Measurements from ENCODE around the gene SOST. TPM values are rescaled to one million over a fixed set of nuclear protein-coding genes. Genes with fewer than 3 reads are reported as not detected.

The SOST gene
- total RNA-seq, 2 experiments from 2014 or later: not detected

DNA sequence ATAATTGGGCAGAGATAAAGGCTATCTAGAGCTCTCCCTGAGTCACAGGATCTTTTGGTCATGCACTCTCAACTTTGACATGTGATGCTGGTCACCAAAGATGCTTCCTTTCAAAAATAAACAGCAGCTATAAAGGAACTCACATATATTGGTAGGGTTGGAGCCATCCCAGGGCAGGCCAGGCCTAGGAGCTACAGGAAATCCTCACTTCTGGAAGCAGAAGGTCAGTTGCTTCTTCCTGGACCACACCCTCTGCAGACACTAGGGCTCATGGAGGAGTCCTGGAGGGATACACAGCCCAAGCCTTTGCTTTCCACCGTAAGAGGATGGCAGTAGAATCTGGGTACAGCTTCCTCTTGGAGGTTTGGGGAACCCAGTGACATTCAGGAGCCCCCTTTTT, 24.6 kb downstream of the SOST start:
- Mint-ChIP-seq H3K4me1 (ENCODE audit: low read depth) (no peaks in the 10 kb centered on the region), H3K4me3 (no peak overlapping the region), H3K9me3 (no peaks in the 10 kb centered on the region), H3K36me3 (ENCODE audit: low read depth) (no peaks in the 10 kb centered on the region), H3K27ac (no peak overlapping the region), H3K27me3 (ENCODE audit: low read depth) (peaks cover 2% of the 10 kb centered on the region)
- DNase-seq: no peak
- CTCF ChIA-PET: interaction anchor here (0.5 to 1.1 kb wide), 4 partner anchors 9 to 1618 kb away, joined by 3 to 6 read pairs (median 3); no protein-coding TSS in a partner anchor
- intact Hi-C loops (cut with micrococcal nuclease): no loop called here

DNA sequence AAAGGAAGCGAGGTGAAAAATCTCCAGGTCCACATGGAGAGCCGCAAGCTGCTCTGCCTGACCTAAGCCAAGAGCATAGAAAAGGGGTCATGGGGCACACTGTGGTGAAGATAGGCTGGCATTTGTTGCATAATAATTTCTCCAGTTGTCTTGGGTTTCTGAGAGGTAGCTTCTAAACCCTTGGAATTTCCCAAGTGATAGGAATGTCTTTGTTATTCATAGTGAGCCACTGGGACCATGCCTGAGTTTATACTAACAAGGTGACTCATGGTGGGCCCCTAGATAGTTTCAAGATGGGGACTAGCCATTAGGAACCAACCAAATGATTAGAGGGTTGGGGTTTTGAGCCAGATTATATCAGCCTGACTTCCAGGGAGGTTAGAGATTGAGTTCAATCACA, 25.6 kb downstream of the SOST start:
- Mint-ChIP-seq H3K36me3 (ENCODE audit: low read depth) (no peaks in the 10 kb centered on the region), H3K4me3 (no peak overlapping the region), H3K4me1 (ENCODE audit: low read depth) (no peaks in the 10 kb centered on the region), H3K27me3 (ENCODE audit: low read depth) (peaks cover 2% of the 10 kb centered on the region), H3K9me3 (no peaks in the 10 kb centered on the region), H3K27ac (no peak overlapping the region)
- intact Hi-C loops (cut with micrococcal nuclease): no loop called here
- DNase-seq: no peak
- CTCF ChIA-PET: interaction anchor here (0.6 to 1.1 kb wide), 3 partner anchors 8 to 39 kb away, joined by 3 to 6 read pairs (median 4); no protein-coding TSS in a partner anchor

GRCh38 chr17:43728081-43728480, 30.5 kb downstream of the SOST start:
- no peak overlapping the region for H3K4me3 Mint-ChIP-seq
- H3K36me3 Mint-ChIP-seq (ENCODE audit: low read depth): no peaks in the 10 kb centered on the region
- no peaks in the 10 kb centered on the region for H3K27me3 Mint-ChIP-seq (ENCODE audit: low read depth)
- CTCF ChIA-PET: interaction anchor here (1.2 to 2.1 kb wide), 5 partner anchors 14 to 39 kb away, joined by 3 to 5 read pairs (median 4); no protein-coding TSS in a partner anchor
- H3K4me1 Mint-ChIP-seq (ENCODE audit: low read depth): no peaks in the 10 kb centered on the region
- no peaks in the 10 kb centered on the region for H3K9me3 Mint-ChIP-seq
- H3K27ac Mint-ChIP-seq: no peak overlapping the region
- intact Hi-C loops (cut with micrococcal nuclease): no loop called here
- DNase-seq: no peak

GRCh38 chr17:43723697-43724359, 34.8 kb downstream of the SOST start:
- CTCF ChIA-PET: no interaction called here
- no peaks in the 10 kb centered on the region for H3K9me3 Mint-ChIP-seq
- intact Hi-C loops (cut with micrococcal nuclease): no loop called here

GRCh38 chr17:43722870-43723665, 35.5 kb downstream of the SOST start:
- CTCF ChIA-PET: interaction anchor here (0.7 to 1.3 kb wide), 3 partner anchors 13 to 168 kb away, joined by 3 to 5 read pairs (median 3); no protein-coding TSS in a partner anchor
- no peak for DNase-seq
- intact Hi-C loops (cut with micrococcal nuclease): no loop called here
- Mint-ChIP-seq H3K36me3 (ENCODE audit: low read depth) (no peaks in the 10 kb centered on the region), H3K27ac (no peak overlapping the region), H3K9me3 (no peaks in the 10 kb centered on the region), H3K4me3 (no peak overlapping the region), H3K27me3 (ENCODE audit: low read depth) (no peaks in the 10 kb centered on the region), H3K4me1 (ENCODE audit: low read depth) (peaks cover 18% of the 10 kb centered on the region)

More at GRCh38 chr17:43723697-43724359, 34.8 kb downstream of the SOST start:
- DNase-seq: no peak
- Mint-ChIP-seq H3K4me1 (ENCODE audit: low read depth) (peaks cover 18% of the 10 kb centered on the region), H3K36me3 (ENCODE audit: low read depth) (no peaks in the 10 kb centered on the region), H3K4me3 (no peak overlapping the region), H3K27me3 (ENCODE audit: low read depth) (no peaks in the 10 kb centered on the region), H3K27ac (no peak overlapping the region)

DNA sequence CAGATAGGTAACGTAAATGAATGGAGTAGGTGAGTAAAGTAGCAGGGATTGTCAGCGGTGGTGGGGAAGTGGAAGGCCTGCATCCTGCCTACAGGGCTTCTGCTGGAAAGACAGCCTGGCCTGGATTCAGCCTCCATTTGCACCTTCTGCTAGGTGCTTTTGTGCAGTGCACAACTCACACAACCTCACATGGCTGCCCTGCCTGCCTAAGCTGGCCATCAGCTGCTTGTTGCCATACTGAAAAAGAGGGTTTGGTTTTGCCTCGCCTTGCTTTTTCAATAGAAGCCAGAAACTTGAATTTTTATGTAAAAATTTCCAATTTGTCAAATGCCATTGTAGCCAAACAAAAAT, 36.3 kb downstream of the SOST start:
- intact Hi-C loops (cut with micrococcal nuclease): no loop called here
- Mint-ChIP-seq H3K36me3 (ENCODE audit: low read depth) (no peaks in the 10 kb centered on the region), H3K9me3 (no peaks in the 10 kb centered on the region), H3K27me3 (ENCODE audit: low read depth) (no peaks in the 10 kb centered on the region), H3K27ac (no peak overlapping the region), H3K4me1 (ENCODE audit: low read depth) (peaks cover 18% of the 10 kb centered on the region), H3K4me3 (no peak overlapping the region)
- no peak for DNase-seq
- CTCF ChIA-PET: interaction anchor here (1.3 kb wide), 2 partner anchors 13 to 27 kb away, joined by 3 to 5 read pairs; no protein-coding TSS in a partner anchor

DNA sequence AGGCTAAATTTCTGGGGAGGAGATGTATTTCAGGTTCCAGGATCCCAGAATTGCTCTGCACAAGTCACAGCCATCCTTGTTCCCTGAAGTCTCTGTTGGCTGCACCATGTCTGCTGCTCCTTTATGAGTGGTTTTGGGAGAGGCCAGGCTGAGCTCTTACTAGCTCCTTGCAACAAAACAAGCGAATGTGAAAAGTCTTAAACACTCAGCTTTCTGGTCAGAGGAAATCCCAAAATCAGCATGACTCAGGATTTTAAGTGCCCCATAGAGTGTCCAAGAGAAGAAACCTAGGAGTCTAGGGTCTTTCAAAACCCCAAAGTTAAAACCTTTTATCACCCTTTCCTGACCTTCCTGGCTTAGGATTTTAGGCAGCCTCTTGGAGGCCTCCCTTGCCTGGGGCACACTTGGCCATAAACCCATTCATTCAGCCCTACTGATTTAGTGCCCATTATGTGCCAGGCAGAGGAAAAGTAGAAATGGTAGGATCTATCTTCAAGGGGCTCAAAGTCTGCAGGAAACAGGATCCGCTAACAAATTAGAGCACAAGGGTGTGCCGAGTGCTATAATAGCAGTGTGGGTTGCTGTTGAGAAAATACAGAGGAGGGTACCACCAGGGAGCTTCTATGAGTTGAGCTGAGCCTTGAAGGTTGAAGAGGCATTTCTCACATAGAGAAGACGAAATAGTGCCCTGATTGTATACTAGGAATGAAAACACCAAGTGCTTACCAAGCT, 36.9 kb downstream of the SOST start:
- Mint-ChIP-seq H3K27ac (no peak overlapping the region), H3K9me3 (no peaks in the 10 kb centered on the region), H3K4me3 (peak overlapping the region; percentile 89), H3K36me3 (ENCODE audit: low read depth) (no peaks in the 10 kb centered on the region), H3K27me3 (ENCODE audit: low read depth) (no peaks in the 10 kb centered on the region), H3K4me1 (ENCODE audit: low read depth) (peaks cover 18% of the 10 kb centered on the region)
- no peak for DNase-seq
- intact Hi-C loops (cut with micrococcal nuclease): no loop called here
- CTCF ChIA-PET: interaction anchor here (1.3 kb wide), 2 partner anchors 14 to 26 kb away, joined by 3 to 5 read pairs; no protein-coding TSS in a partner anchor

DNA sequence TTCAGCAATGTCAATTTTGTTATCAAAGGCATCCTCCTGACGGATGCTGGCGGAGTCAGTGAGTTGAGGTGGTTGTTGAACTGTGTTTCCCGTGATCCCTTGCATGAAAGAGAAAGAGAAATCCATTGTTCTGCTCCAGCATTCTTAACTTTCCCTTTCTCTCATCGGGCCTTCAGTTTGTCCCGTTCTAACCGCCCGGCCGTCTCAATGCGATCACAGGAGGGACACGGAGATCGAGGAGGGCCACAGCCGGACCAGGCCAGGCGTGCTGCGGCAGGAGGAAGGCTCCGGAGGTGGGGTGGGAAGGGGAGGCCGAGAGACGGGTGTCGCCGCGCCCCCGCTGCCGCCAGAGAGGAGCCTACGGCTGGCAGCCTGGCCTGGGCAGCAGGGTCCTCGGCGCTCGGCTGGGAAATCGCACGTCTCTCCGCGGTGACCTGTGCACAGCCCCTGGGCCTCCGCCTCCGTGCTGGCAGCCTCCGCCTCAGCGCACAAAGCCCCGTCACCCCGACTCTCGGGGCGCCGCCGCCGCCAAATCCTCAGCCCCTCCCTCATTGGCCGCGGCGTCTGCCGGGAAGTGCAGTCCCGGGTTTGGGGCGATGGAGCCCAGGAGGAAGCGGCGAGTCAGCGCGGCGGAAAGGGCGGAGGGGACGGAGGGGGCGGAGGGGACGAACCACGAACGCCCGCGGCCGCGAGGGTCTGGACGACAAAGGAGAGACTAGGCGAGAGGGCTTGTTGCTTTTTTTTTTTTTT, 38.1 kb downstream of the SOST start:
- Mint-ChIP-seq H3K27ac (peak overlapping the region; percentile 95), H3K9me3 (no peaks in the 10 kb centered on the region), H3K4me3 (peak overlapping the region; percentile 89), H3K27me3 (ENCODE audit: low read depth) (no peaks in the 10 kb centered on the region), H3K4me1 (ENCODE audit: low read depth) (peaks cover 18% of the 10 kb centered on the region), H3K36me3 (ENCODE audit: low read depth) (no peaks in the 10 kb centered on the region)
- intact Hi-C loops (cut with micrococcal nuclease): no loop called here
- DNase-seq: peak; percentile 84
- CTCF ChIA-PET: interaction anchor here (1.0 kb wide), 1 partner anchor 47 kb away, joined by 3 read pairs; no protein-coding TSS in a partner anchor

DNA sequence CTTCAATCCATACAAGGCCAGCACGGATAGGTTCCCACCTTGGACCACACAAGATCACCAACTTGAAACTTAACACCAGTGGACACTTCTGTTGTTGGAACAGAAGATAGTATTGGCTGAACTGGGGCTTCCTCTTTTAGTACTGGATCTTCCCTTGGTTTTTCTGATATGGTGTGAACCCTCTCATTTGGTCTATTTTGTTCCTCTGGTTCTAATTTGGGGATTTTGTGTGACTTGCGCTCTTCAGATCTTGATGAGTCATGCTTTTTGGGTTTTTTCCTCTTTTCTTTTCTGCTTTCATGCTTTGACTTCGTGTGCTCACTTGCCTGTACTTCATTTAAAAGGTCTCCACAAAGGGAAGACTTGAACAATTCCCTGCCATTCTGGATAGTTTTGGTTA, 39.0 kb downstream of the SOST start:
- DNase-seq: no peak
- H3K4me1 Mint-ChIP-seq (ENCODE audit: low read depth): peaks cover 18% of the 10 kb centered on the region
- intact Hi-C loops (cut with micrococcal nuclease): loop anchor here (1.0 kb wide), 1 partner anchor 288 kb away; no protein-coding TSS in a partner anchor
- H3K27ac Mint-ChIP-seq: peak overlapping the region; percentile 95
- peak overlapping the region; percentile 89 for H3K4me3 Mint-ChIP-seq
- no peaks in the 10 kb centered on the region for H3K9me3 Mint-ChIP-seq
- CTCF ChIA-PET: interaction anchor here (1.0 kb wide), 1 partner anchor 48 kb away, joined by 3 read pairs; no protein-coding TSS in a partner anchor
- no peaks in the 10 kb centered on the region for H3K36me3 Mint-ChIP-seq (ENCODE audit: low read depth)
- H3K27me3 Mint-ChIP-seq (ENCODE audit: low read depth): peaks cover 3% of the 10 kb centered on the region

DNA sequence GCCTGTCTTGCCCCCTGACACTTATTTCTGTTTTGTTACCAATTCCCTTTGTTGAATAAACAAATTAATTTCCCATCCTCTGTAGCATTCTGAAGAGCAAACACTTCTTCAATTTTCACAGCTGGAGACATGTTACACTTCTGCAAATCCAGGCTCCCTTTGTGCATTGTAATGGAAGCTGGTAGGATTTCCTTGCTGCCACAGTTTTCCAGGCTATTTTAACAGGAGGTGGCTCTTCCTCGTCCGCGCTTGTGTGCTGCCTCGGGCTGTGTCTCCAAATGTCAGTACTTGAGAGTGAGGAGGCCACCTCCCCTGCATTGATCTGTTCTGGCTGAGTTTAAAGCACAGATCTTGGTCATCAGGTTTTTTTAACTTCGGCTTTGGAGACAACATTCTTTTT, 40.0 kb downstream of the SOST start:
- Mint-ChIP-seq H3K4me3 (no peak overlapping the region), H3K36me3 (ENCODE audit: low read depth) (no peaks in the 10 kb centered on the region), H3K4me1 (ENCODE audit: low read depth) (peaks cover 25% of the 10 kb centered on the region), H3K9me3 (no peaks in the 10 kb centered on the region), H3K27ac (no peak overlapping the region), H3K27me3 (ENCODE audit: low read depth) (peaks cover 9% of the 10 kb centered on the region)
- CTCF ChIA-PET: interaction anchor here (1.7 kb wide), 1 partner anchor 142 kb away, joined by 4 read pairs; no protein-coding TSS in a partner anchor
- DNase-seq: no peak
- intact Hi-C loops (cut with micrococcal nuclease): no loop called here

- intact Hi-C loops (cut with micrococcal nuclease): no loop called here
- CTCF ChIA-PET: interaction anchor here (0.6 to 1.7 kb wide), 3 partner anchors 45 to 1182 kb away, joined by 3 to 4 read pairs (median 3); no protein-coding TSS in a partner anchor
Observed at GRCh38 chr17:43717913-43718312, 40.7 kb downstream of the SOST start.

More at GRCh38 chr17:43717913-43718312, 40.7 kb downstream of the SOST start:
- H3K36me3 Mint-ChIP-seq (ENCODE audit: low read depth): no peaks in the 10 kb centered on the region
- peaks cover 15% of the 10 kb centered on the region for H3K27me3 Mint-ChIP-seq (ENCODE audit: low read depth)
- DNase-seq: no peak
- peaks cover 29% of the 10 kb centered on the region for H3K4me1 Mint-ChIP-seq (ENCODE audit: low read depth)
- H3K27ac Mint-ChIP-seq: no peak overlapping the region
- H3K9me3 Mint-ChIP-seq: no peaks in the 10 kb centered on the region
- H3K4me3 Mint-ChIP-seq: no peak overlapping the region

All from activated naive CD4-positive, alpha-beta T cell treated with anti-CD3 and anti-CD28 coated beads for 36 hours (primary cell).